Gastrocnemius medialis (tissue), 4 donors: ENCODE measurements around the gene PPP1R15B.

Experiments
- CTCF ChIP-seq, 5 experiments: fragments of 450-650 bp in 3 of 5; fragments of 200-600 bp in 2 of 5; sonication (generic) in 2 of 5; IDR thresholded peaks in 4 of 5; conservative IDR thresholded peaks in 1 of 5; 1 replicate in 4 of 5; 2 replicates in 1 of 5; pipeline ENCODE4 v1.5.1; 2016 to 2019; ENCODE audit warnings: antibody characterized with exemption in 5 of 5, mild to moderate bottlenecking in 3 of 5, moderate library complexity in 3 of 5
- POLR2A ChIP-seq, 2 donors: fragments of 450-650 bp; IDR thresholded peaks; one replicate each; pipeline ENCODE4 v1.6.1; 2017; ENCODE audit warnings: antibody characterized with exemption in 2 of 2, mild to moderate bottlenecking in 2 of 2, moderate library complexity in 2 of 2

DNA sequence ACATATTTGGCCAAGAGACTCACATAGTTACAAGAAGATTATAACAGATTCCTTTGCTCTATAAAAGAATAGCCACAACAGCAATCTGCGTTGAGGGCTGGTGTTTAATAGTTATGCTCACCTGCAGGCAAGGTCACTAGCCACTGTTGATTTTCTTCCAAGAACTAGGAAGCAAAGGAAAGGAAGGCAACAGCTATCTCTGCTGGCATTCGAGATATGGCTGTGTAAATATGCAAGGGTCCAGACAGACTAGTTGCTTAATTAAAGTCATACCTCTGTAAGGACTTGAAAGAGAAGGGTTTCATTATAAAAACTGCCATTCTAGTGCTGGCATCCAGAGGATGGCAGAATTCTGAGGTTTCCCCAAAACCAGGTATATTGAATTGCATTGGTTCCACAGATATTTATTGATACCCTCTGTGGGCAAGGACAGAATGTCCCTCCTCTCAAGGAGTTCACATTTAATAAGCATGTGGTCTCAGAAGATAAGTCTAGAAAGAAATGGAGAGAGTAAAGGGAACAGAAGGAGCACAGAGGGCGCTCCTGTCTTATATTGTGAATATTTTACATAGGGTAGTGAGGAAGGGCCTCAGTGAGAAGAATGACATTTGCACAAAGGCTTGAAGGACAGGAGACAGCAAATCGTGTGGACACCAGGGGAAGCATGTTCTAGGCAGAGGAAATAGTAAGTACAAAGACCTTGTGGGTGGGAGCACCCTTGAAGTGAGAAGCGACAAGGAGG lies 28.3 kb downstream of the PPP1R15B start:
- TF ChIP-seq CTCF (IDR thresholded peaks at IDR 0.05 in 4 of 5, conservative IDR thresholded peaks at IDR 0.05 in 1 of 5) (no peak), POLR2A (IDR thresholded peaks at IDR 0.05) (no peak)
